HepG2 (cell line): ENCODE data around the gene DNAJC5. TPM values are rescaled to one million over a fixed set of nuclear protein-coding genes. Genes with fewer than 3 reads are reported as not detected.

Experiments
- ATM ChIP-seq: fragments of 450-650 bp; IDR thresholded peaks from 2 replicates; pipeline ENCODE4 v1.7.1; 2017; ENCODE audit warnings: mild to moderate bottlenecking, borderline replicate concordance
- HOXA7 ChIP-seq: sonication (generic); formaldehyde crosslinking; IDR thresholded peaks from 2 replicates; pipeline ENCODE4 v1.8.1; 2022; ENCODE audit warnings: mild to moderate bottlenecking, missing genetic modification reagents, moderate library complexity
- MBNL3 ChIP-seq: fragments of 250-450 bp; sonication (Bioruptor Pico); conservative IDR thresholded peaks from 2 replicates; pipeline ENCODE4 v1.8.0; 2022; ENCODE audit warnings: mild to moderate bottlenecking, inconsistent platforms
- PATZ1 ChIP-seq: sonication (generic); formaldehyde crosslinking; IDR thresholded peaks from 2 replicates; pipeline ENCODE4 v1.4.0; 2020; ENCODE audit warnings: missing genetic modification reagents
- PCBP2 ChIP-seq: fragments of 200-400 bp; formaldehyde crosslinking; optimal IDR thresholded peaks from 2 replicates; pipeline ENCODE3; 2018; ENCODE audit warnings: low read length, low read depth; ENCODE audit not compliant: poor library complexity, severe bottlenecking
- PLSCR1 ChIP-seq: sonication (generic); formaldehyde crosslinking; IDR thresholded peaks from 2 replicates; pipeline ENCODE4 v1.5.0; 2020; ENCODE audit warnings: missing genetic modification reagents, mild to moderate bottlenecking, borderline replicate concordance
- RARG ChIP-seq: sonication (generic); formaldehyde crosslinking; IDR thresholded peaks from 2 replicates; pipeline ENCODE4 v1.4.0; 2020; ENCODE audit warnings: low read depth, mild to moderate bottlenecking, missing genetic modification reagents
- SP4 ChIP-seq: sonication (generic); formaldehyde crosslinking; IDR thresholded peaks from 2 replicates; pipeline ENCODE4 v1.8.1; 2023; ENCODE audit warnings: mild to moderate bottlenecking, missing genetic modification reagents
- SRF ChIP-seq: IDR thresholded peaks from 2 replicates; pipeline ENCODE4 v1.6.1; 2011; ENCODE audit warnings: mild to moderate bottlenecking, low read depth, low read length, moderate library complexity
- THAP11 ChIP-seq: IDR thresholded peaks from 2 replicates; pipeline ENCODE4 v1.6.1; 2016; ENCODE audit warnings: missing biosample characterization, missing genetic modification reagents
- TOE1 ChIP-seq: sonication (generic); formaldehyde crosslinking; IDR thresholded peaks from 2 replicates; pipeline ENCODE4 v1.4.0; 2020; ENCODE audit warnings: mild to moderate bottlenecking, missing genetic modification reagents
- ZBTB2 ChIP-seq: sonication (generic); formaldehyde crosslinking; IDR thresholded peaks from 2 replicates; pipeline ENCODE4 v1.8.0; 2022; ENCODE audit warnings: low read depth, missing genetic modification reagents
- ZFAT ChIP-seq: sonication (generic); formaldehyde crosslinking; conservative IDR thresholded peaks from 2 replicates; pipeline ENCODE4 v1.8.1; 2023; ENCODE audit warnings: missing genetic modification reagents, inconsistent platforms
- ZFP37 ChIP-seq: sonication (generic); formaldehyde crosslinking; IDR thresholded peaks from 2 replicates; pipeline ENCODE4 v1.4.0; 2020; ENCODE audit warnings: missing genetic modification reagents, borderline replicate concordance
- ZNF326 ChIP-seq: sonication (generic); formaldehyde crosslinking; IDR thresholded peaks from 2 replicates; pipeline ENCODE4 v1.4.0; 2020; ENCODE audit warnings: missing genetic modification reagents, borderline replicate concordance
- ZNF556 ChIP-seq: sonication (generic); formaldehyde crosslinking; IDR thresholded peaks from 2 replicates; pipeline ENCODE4 v1.4.0; 2020; ENCODE audit warnings: mild to moderate bottlenecking, missing genetic modification reagents, borderline replicate concordance
- ZNF720 ChIP-seq: sonication (generic); formaldehyde crosslinking; IDR thresholded peaks from 2 replicates; pipeline ENCODE4 v1.4.0; 2020; ENCODE audit warnings: missing genetic modification reagents
- ZNF879 ChIP-seq: sonication (generic); formaldehyde crosslinking; IDR thresholded peaks from 2 replicates; pipeline ENCODE4 v1.8.1; 2023; ENCODE audit warnings: missing genetic modification reagents
- ZSCAN22 ChIP-seq: sonication (generic); formaldehyde crosslinking; IDR thresholded peaks from 2 replicates; pipeline ENCODE4 v1.4.0; 2020; ENCODE audit warnings: mild to moderate bottlenecking, missing genetic modification reagents
- ZZZ3 ChIP-seq: sonication (generic); formaldehyde crosslinking; IDR thresholded peaks from 2 replicates; pipeline ENCODE4 v1.4.0; 2020; ENCODE audit warnings: missing genetic modification reagents, mild to moderate bottlenecking, borderline replicate concordance
- polyA plus RNA-seq, 8 experiments: library from polyadenylated mRNA; depleted of rRNA in 3 of 8; stranded (reverse) in 7 of 8; unstranded in 1 of 8; fragments of >200 nt; fragmentation: Illumina TruSeq in 4 of 8; extraction: Trizol in 4 of 8; gene quantifications; 2 replicates each; pipeline versions ENCODE4 v1.2.1 to v1.2.3, GENCODE V29; 2011 to 2016; ENCODE audit warnings: low read depth in 4 of 8, missing spikeins in 1 of 8, mixed read lengths in 1 of 8; ENCODE audit not compliant: insufficient read depth in 1 of 8
- total RNA-seq, 5 experiments: library from RNA; depleted of rRNA; stranded (reverse); fragments of >200 nt; fragmentation: Illumina TruSeq; extraction: Trizol; gene quantifications; 2 replicates each; pipeline ENCODE4 v1.2.3, GENCODE V29; 2016; ENCODE audit warnings: low read depth in 1 of 5
- TF ChIP-seq, protein P1 (sequence below): sonication (generic); formaldehyde crosslinking; IDR thresholded peaks from 2 replicates; pipeline ENCODE4 v1.5.0; 2020; ENCODE audit warnings: mild to moderate bottlenecking, missing genetic modification reagents
- TF ChIP-seq, protein P2 (sequence below): sonication (generic); formaldehyde crosslinking; IDR thresholded peaks from 2 replicates; pipeline ENCODE4 v1.4.0; 2020; ENCODE audit warnings: missing genetic modification reagents, mild to moderate bottlenecking, borderline replicate concordance

DNAJC5 gene
- total and polyA plus RNA-seq, 2 of the 13 experiments (the other 11 are each of a cell fraction or from before 2014, with no cell fraction given): 42.8 to 64.5 TPM

DNA sequence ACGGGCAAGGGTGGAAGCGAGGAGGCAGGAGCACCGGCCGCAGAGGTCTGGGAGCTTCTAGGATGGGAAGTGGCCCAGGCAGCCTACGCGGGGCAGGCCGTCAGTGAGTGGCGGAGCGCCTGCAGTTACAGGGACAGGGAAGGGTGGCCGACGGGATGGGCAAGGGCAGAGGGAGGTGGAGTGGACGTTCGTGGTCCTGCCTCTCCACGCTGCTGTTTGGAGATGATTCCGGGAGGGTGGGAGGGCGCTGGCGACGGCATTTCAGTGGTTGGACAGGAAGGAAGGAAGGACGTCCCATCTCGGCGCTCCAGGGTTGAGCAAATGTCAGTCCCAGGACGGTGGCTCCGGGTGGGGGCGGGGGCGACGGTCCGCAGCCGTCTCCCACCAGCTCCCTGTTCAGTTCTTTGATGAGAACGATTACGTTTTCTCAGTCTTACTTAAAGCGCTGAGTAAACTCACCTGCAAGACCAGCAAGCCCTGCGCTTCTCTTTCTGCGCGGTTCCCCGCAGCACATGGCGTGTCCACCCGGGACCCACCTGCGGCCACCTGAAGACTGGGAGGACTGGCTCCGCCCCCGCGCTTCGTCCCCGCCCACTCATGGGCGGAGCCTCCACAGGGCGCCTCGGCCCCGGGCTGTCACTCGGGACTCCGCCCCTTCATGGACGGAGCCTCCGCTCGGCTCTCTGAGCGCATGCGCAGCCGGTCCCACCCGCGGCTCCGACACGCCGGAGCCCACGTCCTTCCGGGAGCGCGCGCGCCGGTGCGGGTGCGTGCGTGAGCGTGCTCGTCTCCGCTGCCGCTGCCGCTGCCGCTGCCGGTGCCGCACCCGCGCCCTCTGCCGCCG, at the start of gene DNAJC5 (continued):
- peak; percentile 97 for TF ChIP-seq SP4 (CRISPR knock-in tag)
- 0 out of 2 replicates have a peak, but pooled peaks have one; percentile 59 for TF ChIP-seq ZNF720 (CRISPR knock-in tag)
- peak; percentile 94 for TF ChIP-seq ZBTB2 (CRISPR knock-in tag)
- no peak for TF ChIP-seq ZZZ3
- no peak for TF ChIP-seq ATM
- no peak for TF ChIP-seq ZSCAN22
- no peak for TF ChIP-seq PLSCR1 (CRISPR knock-in tag)
- TF ChIP-seq SRF: no peak; the same call in 1 of the 2 replicates
- peak; percentile 89 for TF ChIP-seq THAP11 (CRISPR knock-in tag)
- peak; percentile 59; the same call in 1 of the 2 replicates for TF ChIP-seq TOE1
- no peak for TF ChIP-seq PCBP2
- TF ChIP-seq, protein P1, sequence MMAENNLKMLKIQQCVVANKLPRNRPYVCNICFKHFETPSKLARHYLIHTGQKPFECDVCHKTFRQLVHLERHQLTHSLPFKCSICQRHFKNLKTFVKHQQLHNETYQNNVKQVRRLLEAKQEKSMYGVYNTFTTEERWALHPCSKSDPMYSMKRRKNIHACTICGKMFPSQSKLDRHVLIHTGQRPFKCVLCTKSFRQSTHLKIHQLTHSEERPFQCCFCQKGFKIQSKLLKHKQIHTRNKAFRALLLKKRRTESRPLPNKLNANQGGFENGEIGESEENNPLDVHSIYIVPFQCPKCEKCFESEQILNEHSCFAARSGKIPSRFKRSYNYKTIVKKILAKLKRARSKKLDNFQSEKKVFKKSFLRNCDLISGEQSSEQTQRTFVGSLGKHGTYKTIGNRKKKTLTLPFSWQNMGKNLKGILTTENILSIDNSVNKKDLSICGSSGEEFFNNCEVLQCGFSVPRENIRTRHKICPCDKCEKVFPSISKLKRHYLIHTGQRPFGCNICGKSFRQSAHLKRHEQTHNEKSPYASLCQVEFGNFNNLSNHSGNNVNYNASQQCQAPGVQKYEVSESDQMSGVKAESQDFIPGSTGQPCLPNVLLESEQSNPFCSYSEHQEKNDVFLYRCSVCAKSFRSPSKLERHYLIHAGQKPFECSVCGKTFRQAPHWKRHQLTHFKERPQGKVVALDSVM (CRISPR knock-in tag): no peak
- peak; percentile 93; the same call in 1 of the 2 replicates for TF ChIP-seq ZNF326
- no peak for TF ChIP-seq ZFAT (CRISPR knock-in tag)
- peak; percentile 80; the same call in 1 of the 2 replicates for TF ChIP-seq ZNF556 (CRISPR knock-in tag)
- TF ChIP-seq, protein P2, sequence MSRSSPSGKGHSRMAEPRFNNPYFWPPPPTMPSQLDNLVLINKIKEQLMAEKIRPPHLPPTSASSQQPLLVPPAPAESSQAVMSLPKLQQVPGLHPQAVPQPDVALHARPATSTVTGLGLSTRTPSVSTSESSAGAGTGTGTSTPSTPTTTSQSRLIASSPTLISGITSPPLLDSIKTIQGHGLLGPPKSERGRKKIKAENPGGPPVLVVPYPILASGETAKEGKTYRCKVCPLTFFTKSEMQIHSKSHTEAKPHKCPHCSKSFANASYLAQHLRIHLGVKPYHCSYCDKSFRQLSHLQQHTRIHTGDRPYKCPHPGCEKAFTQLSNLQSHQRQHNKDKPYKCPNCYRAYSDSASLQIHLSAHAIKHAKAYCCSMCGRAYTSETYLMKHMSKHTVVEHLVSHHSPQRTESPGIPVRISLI (CRISPR knock-in tag): no peak; the same call in 1 of the 2 replicates
- TF ChIP-seq ZNF879 (CRISPR knock-in tag): no peak
- no peak for TF ChIP-seq RARG (CRISPR knock-in tag)
- no peak for TF ChIP-seq HOXA7 (CRISPR knock-in tag)
- TF ChIP-seq MBNL3 (CRISPR knock-in tag): no peak
- TF ChIP-seq ZFP37 (CRISPR knock-in tag): 0 out of 2 replicates have a peak, but pooled peaks have one; percentile 18
- peak; percentile 83 for TF ChIP-seq PATZ1
